ENCODE data around the gene ABCC6. TPM values are rescaled to one million over a fixed set of nuclear protein-coding genes. Genes with fewer than 3 reads are reported as not detected.
"Not testable (repeated sequence)": the region's sequence is repeated elsewhere in the genome, so short reads cannot be mapped to it uniquely, and the experiment has no call there.

The ABCC6 gene
- total RNA-seq, 1 donor, result 2.6 TPM

GRCh38 chr16:16163109-16163508, 60.2 kb downstream of the ABCC6 start:
- DNase-seq (ENCODE audit: low read depth), result no peak
- no peak for TF ChIP-seq CTCF (IDR thresholded peaks at IDR 0.05; ENCODE audit: insufficient read depth, low read depth, low read length)
- no peak overlapping the region for H3K4me3 ChIP-seq (ENCODE audit: low read depth, low read length)

- DNase-seq (ENCODE audit: low read depth), result no peak
- no peak overlapping the region for H3K4me3 ChIP-seq (ENCODE audit: low read depth, low read length)
- no peak for TF ChIP-seq CTCF (IDR thresholded peaks at IDR 0.05; ENCODE audit: insufficient read depth, low read depth, low read length)
Observed at GRCh38 chr16:16162591-16162990, 60.7 kb downstream of the ABCC6 start.

GRCh38 chr16:16161840-16162239, 61.5 kb downstream of the ABCC6 start:
- DNase-seq (ENCODE audit: low read depth); H3K4me3 ChIP-seq (ENCODE audit: low read depth, low read length): not testable (repeated sequence)

GRCh38 chr16:16161319-16161718, 62.0 kb downstream of the ABCC6 start:
- H3K4me3 ChIP-seq (ENCODE audit: low read depth, low read length), result no peak overlapping the region
- TF ChIP-seq CTCF (IDR thresholded peaks at IDR 0.05; ENCODE audit: insufficient read depth, low read depth, low read length), result no peak
- no peak for DNase-seq (ENCODE audit: low read depth)

- H3K4me3 ChIP-seq (ENCODE audit: low read depth, low read length), result no peak overlapping the region
- no peak for DNase-seq (ENCODE audit: low read depth)
- TF ChIP-seq CTCF (IDR thresholded peaks at IDR 0.05; ENCODE audit: insufficient read depth, low read depth, low read length), result no peak
Observed at GRCh38 chr16:16159662-16160061, 63.6 kb downstream of the ABCC6 start.

- H3K4me3 ChIP-seq (ENCODE audit: low read depth, low read length), result no peak overlapping the region
- TF ChIP-seq CTCF (IDR thresholded peaks at IDR 0.05; ENCODE audit: insufficient read depth, low read depth, low read length), result no peak
- no peak for DNase-seq (ENCODE audit: low read depth)
Observed at GRCh38 chr16:16158741-16159374, 64.4 kb downstream of the ABCC6 start.

GRCh38 chr16:16158082-16158658, 65.1 kb downstream of the ABCC6 start:
- no peak for TF ChIP-seq CTCF (IDR thresholded peaks at IDR 0.05; ENCODE audit: insufficient read depth, low read depth, low read length)
- no peak overlapping the region for H3K4me3 ChIP-seq (ENCODE audit: low read depth, low read length)
- no peak for DNase-seq (ENCODE audit: low read depth)

Data from fibroblast of villous mesenchyme (primary cell).